Activated CD8-positive, alpha-beta memory T cell treated with anti-CD3 and anti-CD28 coated beads, Interleukin-2, amount 50 U/mL, for 4 hours (primary cell): ENCODE measurements around the gene GLIS1.

ENCODE experiments used
- DNase-seq: peaks from one replicate; pipeline ENCODE4 v3.0.0-alpha.2; 2020

GLIS1 gene

GRCh38 chr1:53689736-53690326 is 49.1 kb downstream of the GLIS1 start:
- DNase-seq = no peak

- no peak for DNase-seq
These were observed 49.7 kb downstream of the GLIS1 start for GRCh38 chr1:53689223-53689622.

GRCh38 chr1:53688381-53689102 is 50.4 kb downstream of the GLIS1 start:
- no peak for DNase-seq

GRCh38 chr1:53687901-53688300 is 51.1 kb downstream of the GLIS1 start:
- no peak for DNase-seq

DNA sequence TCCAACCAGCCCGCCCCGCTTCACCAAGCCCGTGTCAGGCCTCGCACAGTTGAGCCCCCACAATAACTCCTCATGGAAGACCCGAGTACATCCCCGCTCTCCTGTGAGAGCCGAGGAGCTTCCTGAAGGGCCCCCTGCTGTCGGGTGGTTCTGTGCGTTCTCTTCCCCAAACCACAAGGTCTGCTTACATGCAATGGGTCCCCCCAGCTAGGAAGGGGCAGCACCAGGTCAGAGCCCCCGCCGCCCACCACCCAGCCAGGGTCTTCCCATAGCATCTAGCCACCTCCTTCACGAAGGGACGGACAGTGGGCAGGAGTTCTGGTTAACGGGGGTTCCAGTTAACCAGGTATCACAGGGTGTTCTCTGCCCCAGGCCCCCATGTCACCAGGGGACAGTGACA is 51.5 kb downstream of the GLIS1 start:
- DNase-seq = no peak

DNA sequence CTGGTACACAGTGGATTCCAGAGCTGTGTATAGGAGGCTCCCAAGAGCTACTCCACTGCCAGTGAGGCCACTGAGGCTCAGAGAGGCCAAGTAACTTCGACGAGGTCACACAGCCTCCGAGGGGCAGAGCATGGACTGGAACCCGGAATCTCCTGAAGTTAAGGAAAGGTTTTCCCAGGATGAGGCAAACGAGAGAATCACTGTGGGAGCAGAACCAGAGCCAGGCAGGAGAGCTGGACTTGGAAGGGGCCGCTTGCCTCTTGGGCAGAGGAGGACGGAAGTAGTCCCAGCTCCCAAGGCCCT is 52.0 kb downstream of the GLIS1 start:
- no peak for DNase-seq

GRCh38 chr1:53686091-53686964 is 52.6 kb downstream of the GLIS1 start:
- DNase-seq = no peak

DNA sequence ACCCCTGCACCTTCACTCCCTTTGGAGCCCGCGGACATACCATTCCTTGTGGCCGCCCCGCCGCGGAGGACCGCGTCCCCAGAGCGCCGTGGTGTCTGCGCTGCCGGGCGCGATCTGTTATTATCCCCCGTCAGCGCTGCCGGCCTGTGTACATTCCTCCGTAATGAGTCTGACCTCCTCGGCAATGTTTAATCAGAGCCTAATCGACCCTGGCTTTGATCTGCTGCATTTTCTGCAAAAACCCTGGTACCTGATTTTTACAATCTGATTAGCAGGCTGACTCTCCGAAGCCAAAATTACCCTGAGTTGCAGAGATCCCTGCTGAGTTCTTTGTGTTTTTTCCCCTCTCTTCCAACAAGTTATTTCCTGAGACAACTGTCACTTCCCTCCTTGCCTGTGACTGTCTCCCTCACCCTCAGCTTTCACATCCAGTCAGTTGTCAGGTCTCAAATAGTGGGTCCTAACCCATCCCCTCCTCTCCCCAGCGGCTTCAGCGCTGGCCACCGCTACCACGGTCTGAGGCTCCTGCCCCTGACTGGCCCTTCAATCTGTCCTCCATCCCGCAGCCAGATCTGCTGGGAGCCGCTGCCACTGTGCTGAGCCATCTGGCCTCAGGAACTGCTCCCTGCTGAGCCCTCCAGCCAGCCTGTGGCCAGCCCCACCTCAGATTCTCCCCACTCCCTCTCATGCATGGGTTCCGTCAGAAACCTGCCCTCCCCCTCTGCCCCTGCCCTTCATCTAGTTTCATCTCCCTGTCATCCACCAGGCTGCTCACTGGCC is 53.5 kb downstream of the GLIS1 start:
- no peak for DNase-seq

GRCh38 chr1:53684741-53685140 is 54.2 kb downstream of the GLIS1 start:
- DNase-seq = no peak

DNA sequence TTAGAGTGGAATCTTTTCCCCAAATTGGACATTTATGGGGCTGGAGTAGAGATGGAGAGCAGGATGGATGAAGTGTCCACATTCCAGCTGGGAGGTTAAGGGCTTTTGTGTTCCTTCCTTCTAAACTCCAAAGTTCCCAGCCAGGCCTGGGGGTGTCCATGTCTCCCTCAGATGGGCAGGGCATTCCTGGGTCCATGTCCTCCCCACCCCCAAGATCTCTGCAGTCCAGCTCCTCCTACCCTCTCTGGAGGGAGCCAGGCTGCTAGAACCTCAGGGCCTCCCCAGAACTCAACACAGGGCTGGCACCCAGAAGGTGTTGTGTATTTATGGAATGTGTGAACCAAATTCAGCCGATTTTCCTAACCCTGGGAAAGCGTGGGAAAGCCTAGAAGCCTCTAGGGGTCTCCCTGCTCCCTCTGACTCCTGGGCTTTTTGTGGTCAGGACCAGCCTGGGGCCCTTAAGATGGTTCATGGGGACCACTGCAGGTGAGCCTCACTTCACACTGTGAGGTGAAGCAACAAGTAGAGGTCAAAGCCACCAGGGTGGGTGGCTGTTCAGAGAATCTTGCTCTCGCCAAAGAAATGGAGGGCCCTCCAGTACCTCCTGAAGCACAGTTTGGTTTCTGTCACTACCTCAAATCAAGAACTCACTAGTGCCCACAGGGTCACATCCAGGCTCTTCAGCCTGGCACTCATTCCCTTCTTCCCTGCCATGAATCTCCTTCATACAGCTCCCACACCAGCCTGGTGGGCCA is 54.8 kb downstream of the GLIS1 start:
- no peak for DNase-seq

DNA sequence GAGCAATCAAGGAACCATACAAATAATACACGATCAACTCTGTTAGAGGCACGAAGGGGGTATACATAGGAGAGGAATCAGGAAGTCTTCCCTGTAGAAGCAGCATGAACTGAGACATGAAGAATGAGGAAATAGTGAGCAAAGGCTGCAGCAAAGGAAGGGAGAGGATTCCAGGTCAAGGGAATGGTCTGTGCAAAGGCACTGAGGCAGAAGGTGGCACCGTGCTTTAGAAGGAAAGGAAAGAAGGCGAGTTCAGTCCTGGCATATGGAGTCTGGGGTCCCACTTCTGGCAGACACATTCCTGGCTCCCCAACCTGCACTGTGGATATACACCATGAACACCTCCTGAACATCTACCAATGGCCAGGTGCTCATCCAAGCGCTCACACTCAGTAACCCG is 56.1 kb downstream of the GLIS1 start:
- DNase-seq = no peak

DNA sequence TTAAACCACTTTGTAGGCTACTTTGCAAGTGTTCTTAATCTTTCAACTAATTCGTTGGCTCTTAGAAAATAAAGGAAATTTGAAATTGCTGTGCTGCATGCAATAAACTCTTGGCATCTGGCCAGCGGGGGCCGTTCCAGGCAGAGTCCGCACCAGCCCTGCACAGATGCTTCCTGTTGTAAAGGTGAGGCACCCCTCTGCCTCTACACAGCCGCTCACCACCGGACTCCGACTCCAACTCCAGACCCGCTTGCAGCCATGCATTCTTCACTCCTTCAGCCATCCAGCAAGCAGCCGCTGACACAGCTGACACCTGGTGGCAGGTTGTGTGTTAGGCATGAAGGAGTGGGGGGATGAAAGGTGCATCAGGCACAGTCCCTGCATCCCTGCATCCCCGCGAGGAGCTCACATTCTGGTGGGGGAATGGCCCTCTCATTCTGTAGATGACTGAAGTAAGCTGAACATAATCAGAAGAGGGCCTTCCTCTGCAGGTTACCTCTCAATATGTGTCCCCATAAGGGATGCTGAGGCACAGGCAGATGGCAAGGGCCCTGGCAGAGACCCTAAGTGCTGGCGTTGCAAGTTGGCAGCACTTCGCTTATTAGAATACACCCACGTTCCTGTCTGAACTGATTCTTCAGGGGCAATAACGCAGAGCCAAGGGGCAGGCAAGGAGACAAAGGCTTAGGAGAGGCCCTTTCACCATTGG is 56.8 kb downstream of the GLIS1 start:
- DNase-seq = peak; percentile 32

DNA sequence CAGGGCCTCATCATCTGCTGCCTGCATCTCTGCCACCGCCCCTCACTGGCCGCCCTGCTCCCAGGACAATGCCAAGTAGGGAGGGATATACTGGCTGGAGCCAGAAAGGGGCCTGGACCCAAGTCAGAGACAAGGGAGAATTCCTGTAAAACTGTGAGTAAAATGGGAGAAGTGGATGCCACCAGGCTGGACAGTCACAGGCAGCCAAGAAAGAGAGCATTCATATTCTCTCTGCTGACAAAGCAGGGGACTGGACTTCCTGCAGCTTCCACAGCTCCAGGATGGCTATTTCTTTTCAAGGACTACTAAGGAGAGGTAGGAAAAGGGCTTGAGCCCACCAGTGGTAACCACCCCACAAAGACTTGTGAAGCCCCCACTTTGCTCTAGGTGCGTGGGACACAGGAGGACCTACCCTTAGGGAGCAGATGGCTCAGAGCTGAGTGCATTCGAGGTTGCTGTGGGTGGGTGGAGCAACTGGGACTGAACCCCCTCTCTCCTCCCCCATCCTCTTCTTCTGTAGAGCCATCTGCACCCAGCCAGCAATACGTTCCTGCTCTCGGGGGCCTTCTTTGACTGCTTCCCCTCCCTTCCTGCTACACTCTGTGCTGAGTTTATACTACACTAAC is 57.5 kb downstream of the GLIS1 start:
- DNase-seq = no peak

- DNase-seq = no peak
These were observed 58.1 kb downstream of the GLIS1 start for GRCh38 chr1:53680868-53681267.

DNA sequence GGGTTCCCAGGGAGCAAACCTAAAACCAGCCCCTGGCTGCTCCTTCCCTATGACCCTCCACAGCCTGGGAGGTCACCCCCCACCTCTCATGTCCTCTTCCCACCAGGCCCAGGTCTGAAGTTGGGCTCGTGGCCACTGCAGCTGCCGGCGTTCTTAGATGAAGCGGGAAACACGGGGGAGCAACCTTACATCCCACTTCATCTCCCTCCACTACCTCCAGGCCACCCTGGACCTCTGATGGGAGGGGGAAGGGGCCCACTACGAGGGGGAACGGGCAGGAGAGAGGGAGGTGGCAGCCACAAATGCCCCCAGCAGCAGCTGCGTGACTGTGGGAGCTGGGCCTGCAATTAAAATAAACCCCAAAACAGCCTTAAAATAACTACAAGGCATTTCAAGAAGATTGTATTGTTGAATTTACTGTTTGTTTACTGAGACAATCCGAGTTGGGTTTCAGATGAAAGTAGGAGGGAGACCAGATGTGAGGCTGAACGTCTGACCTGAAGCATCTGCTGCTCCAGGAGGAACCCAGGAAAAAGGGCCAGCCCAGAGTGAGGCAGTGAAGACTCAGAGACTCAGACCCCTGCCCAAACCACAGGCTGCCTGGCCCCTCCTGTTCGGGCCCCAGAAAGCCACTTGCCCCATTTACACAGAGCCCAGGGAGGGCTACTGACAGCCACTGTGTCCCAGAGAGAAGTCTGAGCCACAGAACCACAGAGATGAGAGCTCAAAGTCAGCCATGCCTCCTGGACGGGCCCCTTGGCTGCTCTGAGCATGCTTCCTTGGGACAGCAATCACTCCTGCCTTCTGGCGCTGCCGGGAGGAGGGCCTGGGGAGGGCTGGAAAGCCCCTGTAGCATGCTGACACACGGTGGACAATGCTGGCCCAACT is 59.8 kb downstream of the GLIS1 start:
- DNase-seq = no peak

- DNase-seq = no peak
These were observed 60.5 kb downstream of the GLIS1 start for GRCh38 chr1:53678507-53678906.

DNA sequence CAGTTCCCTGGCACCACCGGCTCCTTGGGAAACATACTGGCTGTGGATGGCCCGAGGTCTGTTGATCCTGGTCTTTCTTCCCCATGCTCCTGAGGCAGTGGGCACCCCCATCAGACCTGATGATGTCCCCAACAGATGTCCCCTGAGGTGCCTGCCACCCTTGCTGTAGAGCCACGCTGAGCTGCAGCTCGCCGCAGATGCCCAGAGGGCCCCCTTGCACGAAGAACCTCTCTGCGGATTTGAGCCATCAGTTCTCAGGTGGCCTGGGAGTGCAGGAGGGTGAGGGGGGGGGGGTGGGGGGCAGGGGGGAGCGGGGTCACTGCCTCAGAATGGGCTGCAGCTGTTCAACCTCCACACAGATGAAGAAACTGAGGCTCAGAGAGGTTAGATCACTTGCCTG is 60.9 kb downstream of the GLIS1 start:
- DNase-seq = no peak

DNA sequence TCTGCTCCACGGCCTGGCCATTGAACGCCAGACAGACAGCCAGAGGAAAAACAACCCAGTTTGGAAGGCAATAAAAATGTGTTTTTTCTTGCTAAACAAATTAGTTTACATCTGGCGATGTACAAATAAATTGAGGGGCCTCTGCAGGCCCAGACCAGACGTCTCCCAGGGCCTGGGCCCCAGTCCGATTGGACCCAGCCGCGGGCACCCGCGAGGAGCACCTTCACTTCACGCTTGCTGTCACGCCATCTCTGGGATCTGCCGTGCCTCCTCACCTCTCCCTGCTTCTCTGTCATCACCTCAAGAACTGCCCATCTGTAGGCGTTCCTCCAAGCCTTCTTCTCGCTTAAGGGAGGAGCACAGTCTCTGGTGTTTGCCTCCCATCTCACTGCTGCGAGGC is 61.5 kb downstream of the GLIS1 start:
- DNase-seq = no peak

GRCh38 chr1:53672785-53673184 is 66.2 kb downstream of the GLIS1 start:
- DNase-seq = no peak

- DNase-seq = no peak
These were observed 66.7 kb downstream of the GLIS1 start for GRCh38 chr1:53672243-53672642.
